Occipital lobe (tissue), 2 donors: Measurements from ENCODE around the gene EGLN1. TPM values are rescaled to one million over a fixed set of nuclear protein-coding genes. Genes with fewer than 3 reads are reported as not detected.

Experiments used
- DNase-seq: peaks from one replicate; lab custom pipeline; 2025; lab: John Stamatoyannopoulos, UW
- total RNA-seq: library from RNA; depleted of rRNA; stranded (reverse); fragments of >200 nt; gene quantifications from one replicate; pipeline ENCODE4 v1.2.3, GENCODE V29; 2014

Gene EGLN1
- total RNA-seq, 1 donor from 2014 or later = 83.1 TPM

DNA sequence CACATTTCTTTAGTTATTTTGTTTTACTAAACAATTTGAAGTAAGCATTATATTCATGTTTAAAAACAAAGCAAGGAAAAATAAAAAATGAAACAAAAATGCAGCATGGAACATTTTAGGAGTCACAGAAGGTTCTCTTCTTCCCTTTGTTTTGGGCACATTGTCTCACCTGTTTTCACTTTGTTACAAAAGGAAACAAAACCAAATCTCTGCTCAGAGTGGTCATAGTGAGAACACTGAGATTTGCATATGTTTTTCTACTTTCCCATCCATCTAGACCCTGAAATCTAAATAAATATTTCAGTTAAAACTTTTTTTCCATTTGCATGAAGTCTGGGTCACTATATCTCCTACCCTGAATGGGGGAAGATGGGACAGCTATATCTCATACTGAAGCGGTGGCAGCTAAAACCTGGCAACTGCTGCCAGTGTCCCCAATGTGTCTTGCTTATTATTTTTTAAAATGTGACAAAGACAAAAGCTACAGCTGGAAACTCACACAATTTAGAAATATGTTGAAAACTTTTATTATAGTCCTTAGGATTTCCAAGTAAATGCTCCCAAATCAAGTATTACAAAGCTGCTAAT, 87.9 kb downstream of the EGLN1 start:
- no peak for DNase-seq

DNA sequence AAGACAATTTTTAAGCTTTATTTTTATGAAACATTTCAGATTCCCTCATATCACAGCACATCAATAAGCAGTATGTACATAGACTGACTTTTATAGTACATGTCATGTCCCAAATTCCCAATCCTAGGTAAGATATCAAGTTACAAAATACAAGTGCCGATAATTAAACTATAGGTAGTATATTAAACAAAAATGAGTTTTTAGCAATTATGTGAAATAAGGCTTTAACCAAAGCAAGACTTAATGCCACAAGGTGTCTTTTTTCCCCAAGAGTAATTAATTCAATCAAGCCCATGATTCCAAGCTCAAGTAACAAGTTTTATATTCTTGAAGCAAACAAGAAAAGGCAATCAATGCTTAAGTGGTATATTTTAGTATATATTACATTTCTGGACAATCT, 89.3 kb downstream of the EGLN1 start:
- no peak for DNase-seq

DNA sequence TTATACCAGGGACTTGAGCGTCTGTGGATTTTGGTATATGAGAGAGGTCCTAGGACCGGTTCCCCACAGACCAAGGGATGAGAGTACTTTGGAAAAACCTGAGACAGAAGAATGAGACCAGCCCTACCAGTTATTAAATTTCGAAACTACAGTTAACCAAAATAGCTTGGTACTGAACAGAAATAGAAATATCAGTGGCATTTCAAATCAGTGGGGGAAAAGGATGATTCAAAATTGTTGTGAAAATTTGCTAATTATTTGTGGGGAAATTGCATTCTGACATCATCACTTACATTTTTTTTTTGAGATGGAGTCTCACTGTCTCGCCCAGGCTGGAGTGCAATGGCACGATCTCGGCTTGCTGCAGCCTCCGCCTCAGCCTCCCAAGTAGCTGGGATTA, 92.6 kb downstream of the EGLN1 start:
- no peak for DNase-seq

DNA sequence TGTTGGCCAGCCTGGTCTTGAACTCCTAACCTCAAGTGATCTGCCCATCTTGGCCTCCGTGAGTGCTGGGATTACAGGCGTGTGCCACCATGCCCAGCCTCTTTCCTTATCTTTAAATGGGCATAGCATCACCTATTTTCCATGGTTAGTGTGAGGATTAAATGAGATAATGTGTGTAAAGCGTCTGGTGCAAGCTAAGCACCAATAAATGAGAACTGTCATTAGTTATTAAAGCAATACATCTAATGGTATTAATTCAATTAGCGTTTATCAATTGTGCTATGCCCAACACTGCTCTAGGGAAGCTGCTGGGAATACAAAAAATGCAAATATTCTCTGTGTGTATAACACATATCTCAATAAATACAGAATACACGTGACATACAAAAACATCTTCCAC, 94.5 kb downstream of the EGLN1 start:
- DNase-seq = no peak

DNA sequence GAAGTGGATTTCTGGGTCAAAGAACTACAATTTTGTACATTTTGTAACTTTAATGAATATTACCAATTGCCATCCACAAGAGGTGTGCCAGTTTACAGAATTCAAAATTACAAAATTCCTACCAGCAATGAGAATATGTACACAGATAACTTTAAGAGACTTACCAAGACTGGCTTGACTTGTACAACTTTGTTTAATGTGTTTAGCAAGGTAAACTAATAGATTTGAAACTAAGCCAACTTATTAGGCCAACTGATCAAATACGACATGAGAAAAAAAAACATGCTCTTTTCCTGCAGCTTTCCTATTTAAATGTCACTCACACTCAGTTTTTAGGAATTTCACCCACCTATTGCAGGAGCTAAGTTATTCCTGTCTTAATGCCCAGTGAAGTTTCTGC, 95.8 kb downstream of the EGLN1 start:
- DNase-seq = no peak

DNA sequence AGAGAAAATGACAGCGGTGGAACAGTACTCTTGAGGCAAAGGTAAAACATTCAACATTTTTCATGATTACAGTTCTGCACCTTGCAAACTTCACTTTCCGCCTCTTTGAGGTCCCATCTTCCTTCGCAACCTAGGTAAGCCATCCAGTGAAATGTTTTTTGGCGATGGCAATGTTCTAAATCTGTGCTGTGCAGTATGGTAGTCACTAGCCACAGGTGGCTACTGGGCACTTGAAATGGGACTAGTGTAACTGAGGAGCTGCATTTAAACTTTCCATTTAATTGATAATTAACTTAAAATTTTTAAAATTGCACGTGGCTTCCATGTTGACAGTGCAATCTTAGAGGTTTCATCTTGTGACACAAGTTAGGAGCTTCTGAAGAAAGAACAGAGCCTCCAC, 97.4 kb downstream of the EGLN1 start:
- no peak for DNase-seq

DNA sequence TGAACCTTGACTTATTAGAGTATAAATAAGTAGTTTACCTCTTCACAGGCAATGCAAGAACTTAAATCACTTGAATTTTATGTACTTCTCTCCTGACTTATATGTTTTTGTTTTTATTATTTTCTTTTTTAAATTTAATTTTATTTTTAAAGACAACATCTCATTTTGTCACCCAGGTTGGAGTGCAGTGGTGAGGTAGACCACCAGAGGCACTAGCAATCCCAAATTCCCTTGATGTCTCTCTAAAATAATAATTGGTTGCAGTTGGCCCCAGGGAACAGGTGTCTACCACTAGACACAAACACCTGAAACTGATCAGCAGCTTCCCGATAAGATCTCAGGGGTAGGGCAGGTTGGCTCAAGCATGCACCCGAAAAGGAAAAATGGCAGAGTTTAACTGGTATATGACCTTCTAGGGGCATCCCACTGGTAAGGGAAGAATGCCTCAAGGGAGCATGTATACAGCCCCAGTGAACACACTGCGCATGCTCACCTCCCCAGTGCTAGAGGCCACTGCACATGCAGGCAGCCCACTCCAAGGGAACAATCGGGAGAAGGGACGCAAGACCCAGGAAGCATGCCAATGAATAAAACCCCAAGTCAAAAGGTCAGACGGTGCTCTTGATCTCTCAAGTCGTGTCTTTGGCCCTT, 99.1 kb downstream of the EGLN1 start:
- DNase-seq = no peak

DNA sequence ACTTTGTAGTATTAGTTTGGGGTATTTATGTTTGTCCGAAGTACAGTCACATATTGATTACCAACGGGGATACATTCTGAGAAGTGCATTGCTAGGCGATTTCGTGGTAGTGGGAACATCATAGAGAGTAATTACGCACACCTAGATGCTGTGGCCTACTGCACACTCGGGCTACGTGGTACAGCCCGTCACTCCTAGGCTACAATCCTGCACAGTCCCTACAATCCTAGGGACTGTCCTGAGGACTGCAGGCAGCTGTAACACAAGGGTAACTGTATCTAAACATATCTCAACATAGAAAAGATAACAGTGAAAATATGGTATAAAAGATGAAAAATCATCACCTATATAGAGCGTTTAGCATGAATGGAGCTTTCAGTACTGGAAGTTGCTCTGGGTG, 103.0 kb downstream of the EGLN1 start:
- no peak for DNase-seq

DNA sequence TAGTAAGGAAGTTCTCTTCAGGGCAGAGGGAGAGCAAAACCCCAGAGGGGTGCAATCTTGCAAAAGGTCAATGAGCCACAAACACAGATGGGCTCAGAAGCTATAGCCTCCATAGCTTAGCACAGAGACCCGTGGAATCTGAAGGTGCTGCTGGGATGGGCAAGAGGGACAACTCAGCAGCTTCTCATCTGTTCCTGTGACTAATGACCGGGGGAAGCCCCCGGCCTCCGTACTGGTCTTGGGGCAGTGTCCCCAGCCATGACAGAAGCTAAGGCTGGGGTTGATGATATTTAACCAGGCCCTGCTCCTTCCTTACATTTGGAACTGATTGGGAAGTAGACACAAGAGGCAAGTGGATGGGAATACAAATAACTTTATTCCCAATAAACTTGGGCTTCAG, 103.5 kb downstream of the EGLN1 start:
- no peak for DNase-seq

DNA sequence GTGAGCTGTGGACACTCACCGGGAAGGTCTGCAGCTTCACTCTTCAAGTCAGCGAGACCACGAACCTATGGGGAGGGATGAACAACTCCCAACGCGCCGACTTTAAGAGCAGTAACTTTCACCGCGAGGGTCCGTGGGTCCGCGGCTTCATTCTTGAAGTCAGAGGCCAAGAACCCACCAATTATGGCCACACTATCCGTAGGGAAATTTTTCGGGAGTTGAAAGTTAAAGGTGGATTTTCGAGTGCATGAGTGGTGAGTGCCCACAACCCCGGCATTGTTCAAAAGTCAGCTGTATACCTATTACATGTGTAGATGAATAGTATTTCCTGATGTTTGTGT, 104.1 kb downstream of the EGLN1 start:
- DNase-seq = no peak

DNA sequence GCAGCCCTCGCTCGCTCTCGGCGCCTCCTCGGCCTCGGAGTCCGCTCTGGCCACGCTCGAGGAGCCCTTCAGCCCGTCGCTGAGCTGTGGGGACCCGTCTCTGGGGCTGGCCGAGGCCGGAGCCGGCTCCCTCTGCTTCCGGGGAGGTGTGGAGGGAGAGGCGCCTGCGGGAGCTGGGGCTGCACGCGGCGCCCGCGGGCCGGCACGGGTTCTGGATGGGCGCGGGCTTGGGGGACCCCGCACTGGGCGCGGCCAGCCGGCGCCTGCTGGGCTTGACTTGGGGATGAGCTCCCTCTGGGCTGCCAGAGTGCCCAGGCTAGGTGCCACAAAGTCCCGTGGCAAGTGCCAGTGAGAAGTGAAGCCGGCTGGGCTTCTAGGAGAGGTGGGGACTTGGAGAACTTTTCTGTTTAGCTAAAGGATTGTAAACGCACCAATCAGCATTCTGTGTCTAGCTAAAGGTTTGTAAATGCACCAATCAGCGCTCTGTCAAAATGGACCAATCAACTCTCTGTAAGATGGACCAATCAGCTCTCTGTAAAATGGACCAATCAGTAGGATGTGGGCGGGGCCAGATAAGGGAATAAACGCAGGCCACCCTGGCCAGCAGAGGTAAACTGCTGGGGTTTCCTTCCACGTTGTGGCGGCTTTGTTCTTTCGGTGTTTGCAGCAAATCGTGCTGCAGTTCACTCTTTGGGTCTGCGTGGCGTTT, 104.6 kb downstream of the EGLN1 start:
- no peak for DNase-seq

DNA sequence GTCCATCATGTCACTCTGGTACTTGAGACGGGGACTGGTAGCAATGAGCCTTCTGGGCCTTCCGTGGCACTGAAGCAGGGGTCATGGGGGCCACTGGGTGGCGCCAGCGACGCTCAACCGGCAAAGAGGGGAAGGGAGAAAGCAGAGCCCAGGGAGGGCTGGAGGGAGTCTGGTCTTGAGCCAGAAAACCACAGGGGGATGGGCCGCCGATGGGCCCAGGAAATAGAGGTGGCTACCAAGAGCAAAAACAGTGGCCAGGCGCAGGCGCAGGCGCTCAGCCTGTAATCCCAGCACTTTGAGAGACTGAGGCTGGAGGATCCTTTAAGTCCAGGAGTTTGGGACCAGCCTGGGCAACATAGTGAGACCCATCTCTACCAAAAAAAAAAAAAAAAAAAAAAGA, 106.2 kb downstream of the EGLN1 start:
- no peak for DNase-seq

Other genes starting within 250 kb of the EGLN1 start
- 57.1 TPM for gene GNPAT, start 181.1 kb downstream of the EGLN1 start, total RNA-seq
- gene EXOC8, start 84.4 kb downstream of the EGLN1 start, total RNA-seq = 46.2 TPM
- gene SPRTN, start 84.0 kb downstream of the EGLN1 start, total RNA-seq = 15.9 TPM
- 63.8 TPM for gene TSNAX, start 106.4 kb upstream of the EGLN1 start, total RNA-seq
- 6.4 TPM for gene DISC1, start 204.5 kb upstream of the EGLN1 start, total RNA-seq